CD4-positive, alpha-beta T cell treated with Interleukin-12 subunit alpha and Interleukin-12 subunit beta, for 1 hour (primary cell): ENCODE results near the gene IL20.

Source experiments
- DNase-seq: peaks from one replicate; pipeline ENCODE4 v3.0.0-alpha.2; 2020

IL20 gene

GRCh38 chr1:206864939-206865671, at the start of gene IL20:
IL20 (plus strand) TSS chr1:206865623; CDS start chr1:206865853, 230 bp downstream.
- DNase-seq: peak; percentile 82

DNA sequence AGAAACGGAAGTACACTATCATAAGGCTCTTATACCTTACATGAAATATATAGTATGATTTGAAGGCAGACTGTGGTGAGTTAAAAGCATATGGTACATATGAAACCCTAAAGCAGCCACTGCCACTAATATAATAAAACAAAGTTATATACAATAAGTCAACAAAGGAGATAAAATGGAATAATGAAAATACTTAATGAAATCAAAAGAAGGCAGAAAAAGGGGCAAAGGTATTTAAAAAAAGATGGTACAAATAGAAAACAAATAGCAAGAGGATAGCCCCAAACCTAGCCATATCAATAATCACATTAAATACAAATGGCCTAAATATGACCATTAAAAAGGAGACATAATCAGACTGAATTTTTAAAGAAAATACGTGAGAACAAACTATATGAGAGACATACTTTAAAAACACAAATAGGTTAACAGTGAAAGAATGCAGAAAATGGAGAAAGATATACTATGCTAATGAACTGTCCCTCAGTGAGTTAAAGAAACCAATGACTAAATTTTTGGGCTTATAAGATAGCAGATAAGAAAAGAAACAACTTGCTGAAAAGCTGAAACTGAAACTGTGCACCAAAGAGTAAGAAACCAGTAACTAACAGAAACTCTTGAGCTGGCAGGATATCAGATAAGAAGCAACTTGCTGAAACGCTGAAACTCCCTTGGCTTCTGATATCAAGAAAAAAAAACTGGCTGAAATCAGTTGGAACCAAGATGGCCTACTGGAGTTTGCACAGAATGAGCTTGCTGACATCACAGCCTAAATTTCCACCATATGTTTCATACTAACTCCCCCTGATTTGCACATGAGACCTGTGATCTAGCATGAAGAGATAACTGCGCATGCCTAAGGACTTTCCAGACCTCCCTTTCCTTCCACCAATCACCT, 48.8 kb upstream of the IL20 start:
- DNase-seq: peak; percentile 59

DNA sequence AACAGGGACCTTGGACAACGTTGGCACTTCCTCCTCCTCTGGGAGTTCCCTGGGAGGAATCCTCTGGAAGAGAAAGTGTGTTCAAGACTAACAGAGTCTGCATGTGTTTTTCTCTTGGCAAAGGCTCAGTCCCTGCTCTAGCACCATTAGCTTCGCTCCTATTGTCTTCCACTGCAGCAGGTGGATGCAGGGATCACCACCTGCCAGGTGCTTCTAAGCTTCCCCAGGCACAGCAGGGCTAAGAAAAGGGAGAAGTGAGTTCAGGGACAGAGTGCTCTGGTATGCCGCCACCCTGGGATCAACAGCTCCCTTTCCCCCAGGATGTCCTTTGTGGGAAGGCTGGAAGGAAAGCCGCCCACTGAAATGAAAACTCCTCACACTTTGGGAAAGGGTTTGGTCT, 43.9 kb upstream of the IL20 start:
- DNase-seq: no peak

GRCh38 chr1:206823727-206824126, 41.7 kb upstream of the IL20 start:
- DNase-seq: no peak

- no peak for DNase-seq
Observed at GRCh38 chr1:206824331-206824730, 41.1 kb upstream of the IL20 start.

DNA sequence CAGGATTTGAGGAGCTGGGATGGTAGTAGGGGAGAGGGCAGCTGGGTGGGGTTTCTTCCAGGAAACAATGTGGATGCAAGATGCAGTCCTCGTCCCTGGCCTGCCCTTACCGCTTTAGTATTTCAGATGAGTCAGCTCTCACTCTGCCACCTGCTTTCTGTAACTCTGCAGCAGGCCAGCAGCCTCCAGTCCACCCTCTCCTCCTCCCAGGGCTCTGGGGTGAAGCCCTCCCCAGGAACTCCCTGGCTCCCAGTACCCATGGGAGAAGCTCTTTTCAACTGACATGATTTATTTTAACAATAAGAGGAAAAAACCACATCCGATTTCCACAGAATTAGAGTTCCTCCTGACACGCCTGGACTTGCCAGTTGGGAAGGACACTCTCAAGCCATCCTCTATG, 39.0 kb upstream of the IL20 start:
- no peak for DNase-seq

DNA sequence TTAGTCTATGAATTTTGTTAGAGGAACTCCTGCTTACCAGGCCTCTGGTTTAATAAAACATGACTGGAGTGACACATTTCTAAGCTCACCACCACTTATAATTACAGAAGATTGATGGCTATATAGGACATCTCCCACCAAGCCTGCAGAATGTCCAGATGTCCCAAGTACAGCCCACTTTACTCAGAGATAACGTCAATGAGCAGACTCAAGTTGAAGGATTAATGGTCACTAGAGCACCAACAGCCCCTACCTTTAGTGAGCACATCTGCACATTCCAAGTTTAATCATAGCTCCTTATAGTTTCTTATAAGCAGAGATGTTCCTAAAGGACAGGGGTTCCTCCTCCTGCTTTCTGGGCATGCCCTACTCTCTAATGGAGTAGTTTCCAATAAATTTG, 37.4 kb upstream of the IL20 start:
- no peak for DNase-seq

DNA sequence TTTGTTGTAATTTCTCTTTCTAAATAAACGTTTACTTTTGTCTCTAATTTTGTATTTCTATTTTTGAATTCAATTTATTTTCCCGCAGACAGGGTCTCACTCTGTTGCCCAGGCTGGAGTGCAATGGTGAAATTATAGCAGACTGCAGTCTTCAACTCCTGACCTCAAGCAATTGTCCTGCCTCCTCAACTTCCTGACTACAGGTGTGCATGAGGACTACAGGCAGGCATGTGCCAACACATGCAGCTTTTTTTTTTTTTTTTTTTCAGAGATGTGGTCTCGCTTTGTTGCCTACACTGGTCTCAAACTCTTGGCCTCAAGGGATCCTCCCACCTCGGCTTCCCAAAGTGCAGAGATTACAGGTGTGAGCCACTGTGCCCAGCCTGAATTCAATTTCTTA, 36.7 kb upstream of the IL20 start:
- no peak for DNase-seq

DNA sequence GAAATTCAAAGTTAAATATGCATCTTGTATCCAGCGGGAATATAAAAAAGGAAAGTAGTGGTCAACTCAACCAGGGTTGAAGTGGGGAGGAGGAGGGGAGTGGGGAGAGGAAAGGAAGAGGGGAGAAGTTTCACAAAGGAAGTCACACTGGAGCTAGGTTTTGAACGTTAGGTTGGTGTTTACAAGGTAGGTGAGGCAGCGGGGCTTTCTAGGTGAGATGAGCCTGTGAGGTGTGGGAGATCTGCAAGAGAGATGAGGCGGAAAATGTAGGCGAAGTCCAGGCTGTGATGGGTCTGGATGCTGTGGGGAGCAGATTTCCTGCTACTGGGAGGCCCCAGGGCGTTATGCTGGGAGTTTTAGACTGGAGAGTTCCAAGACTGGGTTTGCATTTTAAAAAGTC, 36.1 kb upstream of the IL20 start:
- DNase-seq: peak; percentile 23

- no peak for DNase-seq
Observed at GRCh38 chr1:206829875-206830274, 35.5 kb upstream of the IL20 start.

DNA sequence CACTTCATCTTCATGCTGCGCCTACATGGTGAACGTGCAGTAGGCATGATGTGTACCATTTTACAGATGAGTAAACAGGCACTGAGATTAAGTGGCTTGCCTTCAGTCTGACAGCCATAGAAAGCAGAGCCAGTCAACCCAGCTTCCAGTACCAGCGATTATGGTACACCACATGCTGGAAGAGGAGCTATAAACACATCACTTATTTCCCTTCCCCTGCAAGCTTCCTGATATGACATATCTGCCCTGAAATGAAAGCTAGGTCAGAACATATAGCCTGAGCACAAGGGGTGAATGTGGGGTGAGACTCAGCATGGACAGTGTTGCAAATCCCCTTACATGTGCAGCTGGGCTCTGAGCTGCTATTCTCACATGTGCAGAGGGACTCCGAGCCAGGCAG, 33.8 kb upstream of the IL20 start:
- no peak for DNase-seq

- DNase-seq: no peak
Observed at GRCh38 chr1:206832352-206832880, 33.0 kb upstream of the IL20 start.

GRCh38 chr1:206833106-206833680, 32.2 kb upstream of the IL20 start:
- DNase-seq: no peak

DNA sequence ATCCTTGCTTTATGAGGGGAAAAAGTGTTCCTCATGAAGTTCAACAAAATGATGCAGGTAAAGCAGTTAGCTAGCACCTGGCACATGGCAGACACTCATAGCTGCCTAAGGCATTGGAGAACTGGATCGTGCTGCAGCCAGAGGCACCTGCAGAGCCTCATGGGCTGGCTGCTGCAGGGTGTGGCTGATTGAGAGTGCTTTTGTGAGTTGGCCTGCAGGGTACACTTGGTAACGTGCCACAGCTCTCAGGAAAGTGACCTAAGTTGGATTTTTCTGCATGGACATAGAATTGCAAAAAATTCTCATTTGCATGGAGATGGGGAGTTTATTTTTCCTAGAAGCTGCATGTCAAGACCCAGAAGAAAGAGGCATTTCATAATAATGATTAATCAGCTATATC, 31.6 kb upstream of the IL20 start:
- no peak for DNase-seq

GRCh38 chr1:206834217-206834616, 31.2 kb upstream of the IL20 start:
- no peak for DNase-seq

GRCh38 chr1:206834711-206835110, 30.7 kb upstream of the IL20 start:
- DNase-seq: peak; percentile 8

DNA sequence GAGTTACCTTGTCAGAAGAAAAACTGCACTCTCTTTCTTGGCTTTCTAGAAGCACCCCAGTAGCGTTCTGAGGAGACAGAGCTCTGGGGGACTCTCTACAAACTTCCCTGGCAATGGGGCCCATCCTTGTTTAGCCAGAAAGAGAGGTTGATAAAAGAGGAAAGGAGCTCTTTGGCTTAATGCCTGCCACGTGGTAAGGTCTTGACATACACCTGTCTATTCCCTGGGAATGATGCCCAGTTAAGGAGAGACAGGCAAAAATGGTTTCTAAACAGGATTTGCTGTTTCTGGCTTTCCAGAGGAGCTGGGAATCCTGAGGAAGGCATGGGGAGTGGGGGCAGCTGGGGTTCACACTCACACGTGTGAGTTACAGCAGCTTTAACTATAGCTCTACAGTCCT, 30.2 kb upstream of the IL20 start:
- DNase-seq: no peak

- DNase-seq: no peak
Observed at GRCh38 chr1:206836111-206836510, 29.3 kb upstream of the IL20 start.

GRCh38 chr1:206839006-206839560, 26.3 kb upstream of the IL20 start:
- no peak for DNase-seq

DNA sequence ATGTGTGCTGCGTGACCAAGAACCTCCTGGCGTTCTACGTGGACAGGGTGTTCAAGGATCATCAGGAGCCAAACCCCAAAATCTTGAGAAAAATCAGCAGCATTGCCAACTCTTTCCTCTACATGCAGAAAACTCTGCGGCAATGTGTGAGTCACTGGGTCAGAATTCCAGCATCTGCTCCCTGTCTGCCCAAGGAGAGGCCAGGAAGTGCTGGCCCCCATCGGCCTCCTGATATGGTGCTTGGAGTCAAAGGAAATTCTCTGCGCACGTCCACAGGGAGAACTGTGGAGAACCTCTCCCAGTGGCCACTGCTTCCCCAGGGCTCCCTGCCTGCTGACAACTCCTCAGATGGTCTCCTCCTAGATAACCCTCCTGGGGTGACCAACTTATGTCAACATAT, 25.6 kb upstream of the IL20 start:
- no peak for DNase-seq

- no peak for DNase-seq
Observed at GRCh38 chr1:206841609-206842323, 23.7 kb upstream of the IL20 start.

DNA sequence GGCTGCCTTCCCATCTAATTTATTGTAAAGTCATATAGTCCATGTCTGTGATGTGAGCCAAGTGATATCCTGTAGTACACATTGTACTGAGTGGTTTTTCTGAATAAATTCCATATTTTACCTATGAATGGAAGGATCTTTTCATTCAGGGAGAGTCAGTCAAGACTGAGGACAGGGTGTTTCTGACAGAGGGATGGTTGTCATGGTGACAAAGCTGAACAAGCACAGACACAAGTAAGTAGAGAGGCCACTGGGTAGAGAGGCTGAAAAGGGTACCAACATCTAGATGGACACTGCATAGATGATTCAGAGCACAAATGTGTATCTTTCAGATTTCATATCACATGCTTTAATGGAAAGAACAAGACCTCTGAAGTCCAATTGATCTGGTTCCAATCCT, 22.6 kb upstream of the IL20 start:
- no peak for DNase-seq

GRCh38 chr1:206843626-206844025, 21.8 kb upstream of the IL20 start:
- no peak for DNase-seq
